ENCODE measurements around the gene TMEM169.

TMEM169 gene

DNA sequence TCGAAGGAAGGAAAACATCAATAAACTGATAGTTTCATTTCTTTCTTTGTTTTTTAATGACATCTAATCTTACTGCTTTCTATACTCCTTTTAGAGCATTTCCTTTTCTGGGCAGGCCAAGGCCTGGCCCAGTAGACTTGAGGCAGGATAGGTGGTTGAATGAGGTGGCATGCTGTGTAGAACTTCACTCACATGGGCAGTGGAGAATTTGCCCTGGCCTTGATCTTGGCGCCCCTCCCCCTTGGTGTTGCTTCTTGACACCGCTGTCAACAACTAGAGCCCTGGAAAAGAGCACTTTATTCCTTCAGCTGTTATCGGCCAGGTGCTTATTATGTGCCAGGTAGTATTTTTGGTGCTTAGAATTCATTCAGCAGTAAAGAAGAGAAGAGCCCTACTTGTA is 64.9 kb downstream of the TMEM169 start:
- DNase-seq = no peak
- in situ Hi-C loops (cut with HindIII; ENCODE audit: low pct_ligation_motif_present, low sequenced_read_pairs) = no loop called here
- H3K27ac ChIP-seq = no peak overlapping the region
- TF ChIP-seq, protein P1, sequence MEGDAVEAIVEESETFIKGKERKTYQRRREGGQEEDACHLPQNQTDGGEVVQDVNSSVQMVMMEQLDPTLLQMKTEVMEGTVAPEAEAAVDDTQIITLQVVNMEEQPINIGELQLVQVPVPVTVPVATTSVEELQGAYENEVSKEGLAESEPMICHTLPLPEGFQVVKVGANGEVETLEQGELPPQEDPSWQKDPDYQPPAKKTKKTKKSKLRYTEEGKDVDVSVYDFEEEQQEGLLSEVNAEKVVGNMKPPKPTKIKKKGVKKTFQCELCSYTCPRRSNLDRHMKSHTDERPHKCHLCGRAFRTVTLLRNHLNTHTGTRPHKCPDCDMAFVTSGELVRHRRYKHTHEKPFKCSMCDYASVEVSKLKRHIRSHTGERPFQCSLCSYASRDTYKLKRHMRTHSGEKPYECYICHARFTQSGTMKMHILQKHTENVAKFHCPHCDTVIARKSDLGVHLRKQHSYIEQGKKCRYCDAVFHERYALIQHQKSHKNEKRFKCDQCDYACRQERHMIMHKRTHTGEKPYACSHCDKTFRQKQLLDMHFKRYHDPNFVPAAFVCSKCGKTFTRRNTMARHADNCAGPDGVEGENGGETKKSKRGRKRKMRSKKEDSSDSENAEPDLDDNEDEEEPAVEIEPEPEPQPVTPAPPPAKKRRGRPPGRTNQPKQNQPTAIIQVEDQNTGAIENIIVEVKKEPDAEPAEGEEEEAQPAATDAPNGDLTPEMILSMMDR (IDR thresholded peaks at IDR 0.05; ENCODE audit: low read depth, low read length, missing control alignments) = no peak
- peaks cover 86% of the 10 kb centered on the region for H3K36me3 ChIP-seq (replicated peaks)
- H3K4me3 ChIP-seq (ENCODE audit: low read depth, low read length) = no peak overlapping the region
- no peaks in the 10 kb centered on the region for H3K27me3 ChIP-seq (replicated peaks)

DNA sequence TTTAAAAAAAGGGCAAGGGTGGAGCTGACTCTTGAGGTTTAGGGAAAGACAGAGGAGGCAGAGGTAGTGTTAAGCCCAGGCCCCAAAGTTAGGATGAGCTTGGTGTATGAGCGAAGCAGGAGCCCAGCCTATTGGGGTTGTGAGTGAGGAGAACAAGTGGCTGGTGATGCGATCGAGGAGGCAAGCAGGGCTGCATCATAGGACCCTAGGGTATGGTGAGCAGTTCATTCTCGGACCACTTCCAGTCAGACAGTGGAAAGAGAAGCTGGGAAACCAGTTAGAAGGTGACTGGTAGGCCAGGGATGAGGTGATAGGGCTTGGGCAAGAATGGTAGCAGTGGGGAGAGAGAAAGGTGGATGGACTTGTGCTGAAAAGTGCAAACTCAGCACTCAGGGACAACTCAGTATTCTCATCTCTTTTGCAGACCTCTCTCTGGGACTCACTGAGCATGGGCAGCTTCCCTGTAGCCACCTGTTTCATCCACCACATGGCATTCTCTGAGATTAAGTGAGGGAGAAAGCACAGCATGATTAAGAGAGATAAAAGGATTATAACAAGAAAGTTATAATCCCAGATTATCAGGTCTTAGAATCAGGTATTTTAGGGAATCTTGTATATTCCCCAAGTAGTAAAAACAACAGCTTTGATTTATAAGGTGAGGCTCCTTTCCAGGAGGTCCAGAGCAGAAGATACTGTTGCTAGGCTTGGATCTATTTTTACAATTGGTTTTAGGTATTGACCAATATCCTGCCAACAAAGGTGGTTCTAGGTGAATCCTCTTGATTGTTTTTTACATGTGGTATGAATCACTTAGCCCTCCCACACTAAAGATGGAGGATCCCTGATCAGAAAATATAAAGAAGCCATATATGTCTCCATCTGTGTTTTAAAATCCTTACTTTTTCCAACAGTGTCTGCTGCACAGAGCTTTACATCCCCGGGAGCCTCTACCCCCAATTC is 65.7 kb downstream of the TMEM169 start:
- in situ Hi-C loops (cut with HindIII; ENCODE audit: low pct_ligation_motif_present, low sequenced_read_pairs) = no loop called here
- DNase-seq = no peak
- H3K36me3 ChIP-seq (replicated peaks) = peaks cover 82% of the 10 kb centered on the region

DNA sequence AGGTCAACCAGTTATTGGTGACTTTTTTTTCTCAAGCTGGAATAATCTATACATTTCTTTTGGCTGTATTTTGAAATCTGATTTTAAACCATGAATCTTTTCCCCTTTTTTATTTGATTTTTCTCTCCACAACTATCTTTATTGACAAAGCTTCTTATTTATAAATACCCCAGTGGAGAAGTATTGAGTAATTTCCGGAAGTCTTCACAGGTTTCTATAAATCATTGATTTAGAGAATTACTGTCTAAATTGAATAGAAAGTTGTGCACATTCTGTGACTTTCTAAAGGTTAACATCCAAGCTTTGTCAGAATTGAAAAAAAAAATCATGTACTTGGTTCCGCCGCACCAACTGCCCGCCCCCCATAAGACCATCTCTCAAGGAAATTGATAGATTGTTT is 67.3 kb downstream of the TMEM169 start:
- in situ Hi-C loops (cut with HindIII; ENCODE audit: low pct_ligation_motif_present, low sequenced_read_pairs) = no loop called here
- H3K27me3 ChIP-seq (replicated peaks) = no peaks in the 10 kb centered on the region
- H3K27ac ChIP-seq = no peak overlapping the region
- no peak overlapping the region for H3K4me3 ChIP-seq (ENCODE audit: low read depth, low read length)
- peaks cover 78% of the 10 kb centered on the region for H3K36me3 ChIP-seq (replicated peaks)
- TF ChIP-seq, protein P1 (IDR thresholded peaks at IDR 0.05; ENCODE audit: low read depth, low read length, missing control alignments) = no peak
- DNase-seq = no peak

More for the DNA sequence above, 65.7 kb downstream of the TMEM169 start:
- TF ChIP-seq, protein P1 (IDR thresholded peaks at IDR 0.05; ENCODE audit: low read depth, low read length, missing control alignments) = no peak
- H3K27ac ChIP-seq = no peak overlapping the region
- H3K27me3 ChIP-seq (replicated peaks) = no peaks in the 10 kb centered on the region
- H3K4me3 ChIP-seq (ENCODE audit: low read depth, low read length) = no peak overlapping the region

DNA sequence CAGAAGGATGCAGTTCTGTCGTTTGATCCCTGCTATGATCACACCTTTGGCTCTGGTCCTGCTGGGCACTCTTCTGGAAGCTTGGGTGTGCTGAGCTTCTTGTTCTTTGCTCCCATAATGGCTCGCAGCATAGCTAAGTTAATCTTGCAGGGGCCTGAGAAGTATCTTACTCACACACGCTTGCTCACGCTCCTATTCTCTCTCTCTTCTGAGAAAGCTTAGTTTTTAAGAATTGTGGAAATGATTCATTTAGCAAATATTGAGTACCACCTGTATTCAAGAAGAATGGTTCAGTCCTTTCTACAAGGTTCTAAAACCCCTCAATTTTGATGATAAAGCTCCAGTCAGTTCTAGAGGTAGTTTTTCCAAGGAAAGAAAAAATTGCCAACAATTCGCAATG is 68.0 kb downstream of the TMEM169 start:
- in situ Hi-C loops (cut with HindIII; ENCODE audit: low pct_ligation_motif_present, low sequenced_read_pairs) = no loop called here
- Histone ChIP-seq H3K4me3 (ENCODE audit: low read depth, low read length) (no peak overlapping the region), H3K36me3 (replicated peaks) (peaks cover 77% of the 10 kb centered on the region), H3K27me3 (replicated peaks) (no peaks in the 10 kb centered on the region), H3K27ac (peak overlapping the region; percentile 9)
- DNase-seq = peak; percentile 13
- TF ChIP-seq, protein P1 (IDR thresholded peaks at IDR 0.05; ENCODE audit: low read depth, low read length, missing control alignments) = no peak

DNA sequence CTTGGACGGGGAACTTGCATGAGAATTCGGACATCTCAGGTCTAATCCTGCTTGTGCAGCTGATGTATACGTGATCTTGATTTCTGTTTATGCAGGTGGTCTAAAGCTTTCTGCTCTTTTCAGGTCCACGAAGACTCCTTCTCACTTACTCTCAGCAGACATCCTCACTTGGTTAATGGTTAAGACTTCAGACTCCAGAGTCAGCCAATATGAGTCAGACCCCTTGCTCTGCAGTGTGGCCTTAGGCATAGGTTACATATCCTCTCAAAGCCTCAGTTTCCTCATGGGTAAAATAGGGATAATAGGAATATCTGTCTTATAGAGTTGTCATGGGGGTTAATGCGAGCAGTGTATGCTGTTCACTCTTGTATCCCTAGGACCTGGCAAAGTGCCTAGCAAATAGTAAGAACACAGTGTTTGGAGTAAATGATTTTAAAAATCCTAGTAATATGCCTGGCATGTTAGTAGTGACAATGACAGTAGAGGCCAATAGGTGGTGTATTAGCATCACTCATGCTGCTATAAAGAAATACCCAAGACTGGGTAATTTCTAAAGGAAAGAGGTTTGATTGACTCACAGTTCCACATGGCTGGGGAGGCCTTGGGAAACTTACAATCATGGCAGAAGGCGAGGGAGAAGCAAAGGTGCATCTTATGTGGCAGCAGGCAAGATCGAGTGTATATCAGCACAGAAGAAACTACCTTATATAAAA is 69.8 kb downstream of the TMEM169 start:
- H3K36me3 ChIP-seq (replicated peaks) = peaks cover 73% of the 10 kb centered on the region
- no peaks in the 10 kb centered on the region for H3K27me3 ChIP-seq (replicated peaks)
- in situ Hi-C loops (cut with HindIII; ENCODE audit: low pct_ligation_motif_present, low sequenced_read_pairs) = no loop called here
- peak; percentile 9 for DNase-seq
- no peak overlapping the region for H3K4me3 ChIP-seq (ENCODE audit: low read depth, low read length)
- TF ChIP-seq, protein P1 (IDR thresholded peaks at IDR 0.05; ENCODE audit: low read depth, low read length, missing control alignments) = no peak
- H3K27ac ChIP-seq = no peak overlapping the region
